ENCODE results near the gene IL31. TPM values are rescaled to one million over a fixed set of nuclear protein-coding genes. Genes with fewer than 3 reads are reported as not detected.
A peak's percentile ranks its signal among the peaks of the same experiment; 100 is the strongest.

Gene IL31
- total RNA-seq, 1 donor from 2014 or later = not detected

- Mint-ChIP-seq H3K4me3 (no peak overlapping the region), H3K27ac (no peak overlapping the region)
- no peak for DNase-seq (ENCODE audit: low spot score in 2 of 2, unreplicated experiment in 2 of 2)
Observed at GRCh38 chr12:122126713-122127597, 47.1 kb downstream of the IL31 start.

GRCh38 chr12:122126342-122126635, 47.7 kb downstream of the IL31 start:
- Mint-ChIP-seq H3K27me3 (ENCODE audit: low read depth) (no peaks in the 10 kb centered on the region), H3K36me3 (peaks cover 5% of the 10 kb centered on the region), H3K4me1 (peaks cover 2% of the 10 kb centered on the region), H3K27ac (no peak overlapping the region), H3K4me3 (no peak overlapping the region), H3K9me3 (no peaks in the 10 kb centered on the region)
- no peak for TF ChIP-seq CTCF (IDR thresholded peaks at IDR 0.05; ENCODE audit: unreplicated experiment)
- DNase-seq (ENCODE audit: low spot score in 2 of 2, unreplicated experiment in 2 of 2) = no peak

More at GRCh38 chr12:122126713-122127597, 47.1 kb downstream of the IL31 start:
- Mint-ChIP-seq H3K27me3 (ENCODE audit: low read depth) (no peaks in the 10 kb centered on the region), H3K36me3 (peaks cover 5% of the 10 kb centered on the region), H3K9me3 (no peaks in the 10 kb centered on the region), H3K4me1 (peaks cover 2% of the 10 kb centered on the region)
- no peak for TF ChIP-seq CTCF (IDR thresholded peaks at IDR 0.05; ENCODE audit: unreplicated experiment)

GRCh38 chr12:122125452-122126341, 48.3 kb downstream of the IL31 start:
- Mint-ChIP-seq H3K27me3 (ENCODE audit: low read depth) (no peaks in the 10 kb centered on the region), H3K27ac (no peak overlapping the region), H3K4me3 (no peak overlapping the region), H3K36me3 (peaks cover 5% of the 10 kb centered on the region), H3K9me3 (no peaks in the 10 kb centered on the region), H3K4me1 (peaks cover 2% of the 10 kb centered on the region)
- no peak for DNase-seq (ENCODE audit: low spot score in 2 of 2, unreplicated experiment in 2 of 2)
- TF ChIP-seq CTCF (IDR thresholded peaks at IDR 0.05; ENCODE audit: unreplicated experiment) = no peak

- no peaks in the 10 kb centered on the region for H3K9me3 Mint-ChIP-seq
- H3K4me1 Mint-ChIP-seq = peaks cover 2% of the 10 kb centered on the region
- H3K4me3 Mint-ChIP-seq = no peak overlapping the region
- H3K27me3 Mint-ChIP-seq (ENCODE audit: low read depth) = no peaks in the 10 kb centered on the region
- no peak overlapping the region for H3K27ac Mint-ChIP-seq
- DNase-seq (ENCODE audit: low spot score in 2 of 2, unreplicated experiment in 2 of 2) = no peak
- peaks cover 5% of the 10 kb centered on the region for H3K36me3 Mint-ChIP-seq
- TF ChIP-seq CTCF (IDR thresholded peaks at IDR 0.05; ENCODE audit: unreplicated experiment) = no peak
Observed at GRCh38 chr12:122124370-122124769, 49.7 kb downstream of the IL31 start.

- DNase-seq (ENCODE audit: low spot score in 2 of 2, unreplicated experiment in 2 of 2) = no peak
- no peak for TF ChIP-seq CTCF (IDR thresholded peaks at IDR 0.05; ENCODE audit: unreplicated experiment)
- Mint-ChIP-seq H3K27me3 (ENCODE audit: low read depth) (no peaks in the 10 kb centered on the region), H3K36me3 (peaks cover 5% of the 10 kb centered on the region), H3K4me1 (peaks cover 2% of the 10 kb centered on the region), H3K27ac (peak overlapping the region; percentile 21), H3K9me3 (no peaks in the 10 kb centered on the region), H3K4me3 (no peak overlapping the region)
Observed at GRCh38 chr12:122123761-122124145, 50.3 kb downstream of the IL31 start.

All from mesothelial cell of epicardium (in vitro differentiated cells).